ENCODE data around the gene STARD9.
"Not testable (repeated sequence)": the region's sequence is repeated elsewhere in the genome, so short reads cannot be mapped to it uniquely, and the experiment has no call there.

- not testable (repeated sequence) for TF ChIP-seq CTCF (IDR thresholded peaks at IDR 0.05; ENCODE audit: insufficient read depth, low read depth, low read length); EZH2 (IDR thresholded peaks at IDR 0.05; ENCODE audit: insufficient read depth, low read length)
These were observed 18.7 kb upstream of the STARD9 start for GRCh38 chr15:42556550-42557207.
